Activated CD4-positive, alpha-beta T cell treated with anti-CD3 and anti-CD28 coated beads, Interleukin-2, amount 10 ng/mL, durations not matched to agents 7 days and 5 days (primary cell): Measurements from ENCODE around the gene THSD4. TPM values are rescaled to one million over a fixed set of nuclear protein-coding genes. Genes with fewer than 3 reads are reported as not detected.

ENCODE experiments used
- CTCF ChIA-PET: fragments of 350-600 bp; sonication (Branson Sonifier 250); formaldehyde crosslinking; loops from one replicate; lab custom pipeline; 2021; ENCODE audit warnings: antibody characterized with exemption; lab: Charles Lee
- POLR2A ChIA-PET: fragments of 350-600 bp; sonication (Branson Sonifier 250); formaldehyde crosslinking; loops from one replicate; lab custom pipeline; 2021; ENCODE audit warnings: antibody characterized with exemption; lab: Charles Lee
- DNase-seq: peaks from one replicate; pipeline ENCODE4 v3.0.0-alpha.2; 2020
- H3K27ac Mint-ChIP-seq: one replicate; pipeline ENCODE4 v1.8.0; 2021; ENCODE audit warnings: mild to moderate bottlenecking, moderate library complexity, mixed read lengths
- H3K27me3 Mint-ChIP-seq: one replicate; pipeline ENCODE4 v1.8.0; 2021; ENCODE audit warnings: mixed read lengths
- H3K36me3 Mint-ChIP-seq: one replicate; pipeline ENCODE4 v1.8.0; 2021; ENCODE audit warnings: low read depth, mixed read lengths
- H3K4me1 Mint-ChIP-seq: one replicate; pipeline ENCODE4 v1.8.0; 2021; ENCODE audit warnings: mixed read lengths
- H3K4me3 Mint-ChIP-seq: one replicate; pipeline ENCODE4 v1.8.0; 2021; ENCODE audit warnings: mild to moderate bottlenecking, moderate library complexity, mixed read lengths
- H3K9me3 Mint-ChIP-seq: one replicate; pipeline ENCODE4 v1.8.0; 2021; ENCODE audit warnings: mixed read lengths
- total RNA-seq, 2 experiments: library from RNA; stranded (reverse); gene quantifications; one replicate each; pipeline ENCODE4 v1.2.3, GENCODE V29; 2021

The THSD4 gene
- total RNA-seq, 2 experiments from 2014 or later: not detected

DNA sequence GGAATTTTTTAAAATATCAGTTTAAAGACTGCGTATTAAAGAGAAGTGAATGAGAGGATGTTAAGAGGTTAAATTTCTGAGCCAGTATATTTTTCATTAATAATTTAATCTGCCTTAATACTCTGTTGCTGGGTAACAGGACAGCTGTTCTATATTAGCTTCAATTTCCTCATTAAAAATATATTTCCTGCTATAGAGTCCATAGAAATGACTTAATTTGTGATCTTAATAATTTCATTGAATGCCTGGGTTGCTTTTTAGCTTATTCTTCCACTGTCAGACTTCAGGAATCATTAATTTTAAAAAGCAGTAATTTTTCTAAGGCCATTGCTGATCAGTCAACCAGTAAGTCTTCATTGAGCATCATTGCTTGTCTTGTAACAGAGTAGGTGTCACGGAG is 129.0 kb downstream of the THSD4 start:
- POLR2A ChIA-PET: no interaction called here
- Mint-ChIP-seq H3K4me1 (no peaks in the 10 kb centered on the region), H3K9me3 (no peaks in the 10 kb centered on the region), H3K4me3 (no peak overlapping the region), H3K27ac (no peak overlapping the region), H3K36me3 (no peaks in the 10 kb centered on the region), H3K27me3 (peaks cover 2% of the 10 kb centered on the region)
- CTCF ChIA-PET: no interaction called here
- DNase-seq: no peak

- Mint-ChIP-seq H3K27ac (no peak overlapping the region), H3K4me3 (no peak overlapping the region), H3K9me3 (no peaks in the 10 kb centered on the region), H3K27me3 (peaks cover 2% of the 10 kb centered on the region), H3K36me3 (no peaks in the 10 kb centered on the region), H3K4me1 (no peaks in the 10 kb centered on the region)
- CTCF ChIA-PET: no interaction called here
- DNase-seq: no peak
- POLR2A ChIA-PET: no interaction called here
Measured at GRCh38 chr15:71245588-71245987, 130.3 kb downstream of the THSD4 start.

DNA sequence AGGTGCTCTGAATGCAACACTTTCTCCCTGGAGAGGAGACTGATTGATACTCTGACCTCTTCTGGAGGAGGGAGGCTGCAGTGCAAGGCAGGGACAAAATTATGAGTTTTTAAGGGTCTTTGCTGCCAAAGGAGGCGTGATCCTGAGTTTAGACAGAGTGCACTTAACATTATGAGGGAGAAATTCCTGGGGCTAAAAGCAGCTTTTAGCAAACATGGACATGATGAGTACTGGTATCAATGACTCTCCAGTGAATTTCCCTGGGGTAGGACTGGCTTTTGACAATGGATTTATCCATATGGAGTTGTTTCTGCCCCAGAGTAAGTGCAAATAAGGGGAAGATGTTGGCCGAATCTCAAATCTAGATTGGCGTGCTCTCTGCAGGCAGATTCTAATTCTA is 133.1 kb downstream of the THSD4 start:
- no peak for DNase-seq
- Mint-ChIP-seq H3K27me3 (peaks cover 2% of the 10 kb centered on the region), H3K36me3 (no peaks in the 10 kb centered on the region), H3K4me3 (no peak overlapping the region), H3K9me3 (no peaks in the 10 kb centered on the region), H3K27ac (no peak overlapping the region), H3K4me1 (no peaks in the 10 kb centered on the region)
- ChIA-PET CTCF (no interaction called here), POLR2A (no interaction called here)

- peaks cover 2% of the 10 kb centered on the region for H3K27me3 Mint-ChIP-seq
- no peaks in the 10 kb centered on the region for H3K4me1 Mint-ChIP-seq
- H3K27ac Mint-ChIP-seq: no peak overlapping the region
- no peaks in the 10 kb centered on the region for H3K36me3 Mint-ChIP-seq
- no peak overlapping the region for H3K4me3 Mint-ChIP-seq
- ChIA-PET POLR2A (no interaction called here), CTCF (no interaction called here)
- no peaks in the 10 kb centered on the region for H3K9me3 Mint-ChIP-seq
- no peak for DNase-seq
Measured at GRCh38 chr15:71249986-71250385, 134.7 kb downstream of the THSD4 start.

GRCh38 chr15:71250936-71251583 is 135.8 kb downstream of the THSD4 start:
- H3K27ac Mint-ChIP-seq: no peak overlapping the region
- no peaks in the 10 kb centered on the region for H3K27me3 Mint-ChIP-seq

GRCh38 chr15:71251584-71252043 is 136.3 kb downstream of the THSD4 start:
- CTCF ChIA-PET: no interaction called here
- DNase-seq: no peak
- Mint-ChIP-seq H3K4me3 (no peak overlapping the region), H3K9me3 (no peaks in the 10 kb centered on the region), H3K36me3 (no peaks in the 10 kb centered on the region), H3K4me1 (no peaks in the 10 kb centered on the region), H3K27ac (no peak overlapping the region), H3K27me3 (no peaks in the 10 kb centered on the region)
- POLR2A ChIA-PET: no interaction called here

More at GRCh38 chr15:71250936-71251583, 135.8 kb downstream of the THSD4 start:
- DNase-seq: no peak
- Mint-ChIP-seq H3K4me1 (no peaks in the 10 kb centered on the region), H3K4me3 (no peak overlapping the region), H3K9me3 (no peaks in the 10 kb centered on the region), H3K36me3 (no peaks in the 10 kb centered on the region)
- ChIA-PET CTCF (no interaction called here), POLR2A (no interaction called here)

DNA sequence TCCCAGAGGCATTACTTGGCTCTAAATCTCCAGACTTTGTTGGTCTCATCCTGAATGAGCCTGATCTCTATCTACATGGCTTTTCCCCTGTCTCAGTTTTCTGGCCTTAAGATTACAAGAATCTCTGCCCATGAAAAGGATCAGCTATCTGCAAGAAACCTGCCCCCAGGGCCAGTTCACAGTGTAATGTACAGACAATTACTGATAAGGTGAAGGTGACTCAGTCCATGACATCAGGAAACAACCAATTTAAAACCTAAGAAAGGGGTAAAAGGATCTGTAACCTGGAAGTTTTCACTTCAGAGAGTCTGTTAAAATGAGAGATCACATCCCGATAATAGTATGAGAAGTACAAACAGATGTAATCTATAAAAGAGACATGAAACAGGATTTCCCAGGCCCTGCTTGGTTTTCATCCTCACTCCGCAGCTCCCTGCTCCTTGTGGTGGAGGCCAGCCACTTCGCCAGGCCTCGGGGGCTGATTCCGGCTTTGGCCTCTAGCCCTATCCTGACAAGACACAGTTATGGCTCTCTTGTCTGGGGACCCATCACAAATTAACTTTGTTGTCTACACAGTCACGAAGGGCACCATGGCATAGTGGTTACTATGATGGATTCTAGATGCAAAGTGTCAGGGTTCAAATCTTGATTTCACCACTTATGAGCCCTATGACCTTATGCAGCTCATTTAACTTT is 136.9 kb downstream of the THSD4 start:
- no peaks in the 10 kb centered on the region for H3K9me3 Mint-ChIP-seq
- POLR2A ChIA-PET: no interaction called here
- no peak overlapping the region for H3K4me3 Mint-ChIP-seq
- no peaks in the 10 kb centered on the region for H3K4me1 Mint-ChIP-seq
- H3K27ac Mint-ChIP-seq: no peak overlapping the region
- no peak for DNase-seq
- H3K36me3 Mint-ChIP-seq: no peaks in the 10 kb centered on the region
- CTCF ChIA-PET: no interaction called here
- no peaks in the 10 kb centered on the region for H3K27me3 Mint-ChIP-seq

GRCh38 chr15:71252740-71253047 is 137.4 kb downstream of the THSD4 start:
- Mint-ChIP-seq H3K36me3 (no peaks in the 10 kb centered on the region), H3K4me3 (no peak overlapping the region), H3K27me3 (no peaks in the 10 kb centered on the region), H3K9me3 (no peaks in the 10 kb centered on the region), H3K4me1 (no peaks in the 10 kb centered on the region), H3K27ac (no peak overlapping the region)
- DNase-seq: no peak
- ChIA-PET POLR2A (no interaction called here), CTCF (no interaction called here)

GRCh38 chr15:71254491-71254890 is 139.2 kb downstream of the THSD4 start:
- no peaks in the 10 kb centered on the region for H3K27me3 Mint-ChIP-seq
- ChIA-PET POLR2A (no interaction called here), CTCF (interaction anchor here (1.1 kb wide), 1 partner anchor 11 kb away, joined by 6 read pairs; no protein-coding TSS in a partner anchor)
- H3K27ac Mint-ChIP-seq: no peak overlapping the region
- no peaks in the 10 kb centered on the region for H3K36me3 Mint-ChIP-seq
- no peak overlapping the region for H3K4me3 Mint-ChIP-seq
- DNase-seq: no peak
- no peaks in the 10 kb centered on the region for H3K4me1 Mint-ChIP-seq
- no peaks in the 10 kb centered on the region for H3K9me3 Mint-ChIP-seq

GRCh38 chr15:71256934-71257664 is 141.8 kb downstream of the THSD4 start:
- CTCF ChIA-PET: interaction anchor here (0.9 kb wide), 1 partner anchor 12 kb away, joined by 3 read pairs; no protein-coding TSS in a partner anchor
- Mint-ChIP-seq H3K9me3 (no peaks in the 10 kb centered on the region), H3K4me3 (no peak overlapping the region), H3K36me3 (no peaks in the 10 kb centered on the region), H3K27ac (no peak overlapping the region), H3K4me1 (no peaks in the 10 kb centered on the region), H3K27me3 (no peaks in the 10 kb centered on the region)
- no peak for DNase-seq
- POLR2A ChIA-PET: no interaction called here

DNA sequence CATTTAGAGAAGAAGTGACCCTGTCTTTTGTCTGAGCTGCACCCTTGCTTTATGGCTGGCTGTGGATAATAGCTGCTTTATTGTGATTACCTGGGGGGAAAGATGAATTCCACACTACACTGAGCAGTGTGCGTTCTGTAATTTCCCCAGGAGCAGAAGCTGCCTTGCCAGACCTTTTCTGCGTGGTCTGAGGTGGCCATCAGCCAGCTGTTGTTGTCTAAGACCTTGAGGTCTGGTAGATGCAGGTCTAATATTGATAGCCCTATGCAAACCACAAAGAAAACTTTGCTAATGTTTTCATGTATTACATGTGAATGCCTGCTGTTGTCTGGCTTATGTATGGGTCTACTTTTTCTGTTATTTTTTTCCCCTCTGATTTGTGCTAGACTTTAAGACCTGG is 144.6 kb downstream of the THSD4 start:
- peaks cover 2% of the 10 kb centered on the region for H3K27me3 Mint-ChIP-seq
- no peak overlapping the region for H3K4me3 Mint-ChIP-seq
- no peaks in the 10 kb centered on the region for H3K9me3 Mint-ChIP-seq
- H3K4me1 Mint-ChIP-seq: no peaks in the 10 kb centered on the region
- ChIA-PET CTCF (no interaction called here), POLR2A (no interaction called here)
- H3K27ac Mint-ChIP-seq: no peak overlapping the region
- no peak for DNase-seq
- no peaks in the 10 kb centered on the region for H3K36me3 Mint-ChIP-seq

DNA sequence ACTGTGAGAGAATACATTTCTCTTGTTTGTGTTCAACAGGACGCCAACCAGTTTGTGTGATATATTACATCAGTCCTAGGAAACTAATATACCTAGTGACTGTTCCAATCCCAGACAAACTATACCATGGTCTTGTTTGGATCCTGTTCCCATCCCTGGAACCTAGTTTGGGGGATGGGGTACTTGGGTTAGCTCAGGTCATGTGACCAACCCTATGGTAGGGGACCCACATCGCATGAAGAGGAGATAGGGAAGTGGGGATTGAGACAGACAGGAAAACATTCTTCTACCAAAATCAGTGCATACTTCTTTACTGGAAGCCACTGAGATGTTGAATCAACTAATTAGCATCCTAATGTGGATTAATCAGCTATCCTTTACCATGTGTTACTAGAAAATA is 146.1 kb downstream of the THSD4 start:
- Mint-ChIP-seq H3K4me1 (no peaks in the 10 kb centered on the region), H3K27me3 (peaks cover 2% of the 10 kb centered on the region), H3K4me3 (no peak overlapping the region), H3K27ac (no peak overlapping the region), H3K36me3 (no peaks in the 10 kb centered on the region), H3K9me3 (no peaks in the 10 kb centered on the region)
- no peak for DNase-seq
- ChIA-PET CTCF (no interaction called here), POLR2A (no interaction called here)

- H3K4me3 Mint-ChIP-seq: no peak overlapping the region
- ChIA-PET POLR2A (no interaction called here), CTCF (no interaction called here)
- no peaks in the 10 kb centered on the region for H3K4me1 Mint-ChIP-seq
- H3K36me3 Mint-ChIP-seq: no peaks in the 10 kb centered on the region
- H3K27me3 Mint-ChIP-seq: peaks cover 2% of the 10 kb centered on the region
- no peak for DNase-seq
- no peaks in the 10 kb centered on the region for H3K9me3 Mint-ChIP-seq
- no peak overlapping the region for H3K27ac Mint-ChIP-seq
Measured at GRCh38 chr15:71261909-71262308, 146.6 kb downstream of the THSD4 start.
